Endothelial cell of umbilical vein (primary cell): ENCODE results near the gene RAB25.

ENCODE experiments used
- CTCF ChIP-seq, 2 donors: IDR thresholded peaks; 1 replicate in 1 of 2; 2 replicates in 1 of 2; pipeline ENCODE4 v1.5.1; 2011; ENCODE audit warnings: low read length in 2 of 2, mild to moderate bottlenecking in 2 of 2, moderate library complexity in 2 of 2, control low read depth in 1 of 2, inconsistent platforms in 1 of 2, low read depth in 1 of 2; ENCODE audit not compliant: insufficient read depth in 1 of 2; ENCODE audit errors: extremely low read depth in 1 of 2
- EZH2 ChIP-seq: IDR thresholded peaks from 2 replicates; pipeline ENCODE4 v1.6.1; 2012; ENCODE audit warnings: borderline replicate concordance, low read depth, mild to moderate bottlenecking, moderate library complexity, low read length, inconsistent platforms; ENCODE audit not compliant: severe bottlenecking
- JUN ChIP-seq: IDR thresholded peaks from 2 replicates; pipeline ENCODE4 v1.6.1; 2011; ENCODE audit warnings: borderline replicate concordance, low read depth; ENCODE audit not compliant: insufficient read length, insufficient read depth
- MAX ChIP-seq: IDR thresholded peaks from 2 replicates; pipeline ENCODE4 v1.6.1; 2011; ENCODE audit not compliant: insufficient read depth, insufficient read length
- MYC ChIP-seq: IDR thresholded peaks from one replicate; pipeline ENCODE4 v1.6.1; 2011; ENCODE audit warnings: mild to moderate bottlenecking, low read depth, low read length
- POLR2A ChIP-seq: IDR thresholded peaks from 2 replicates; pipeline ENCODE4 v1.6.1; 2012; ENCODE audit warnings: low read depth, mild to moderate bottlenecking, control low read depth, low read length
- POLR2AphosphoS5 ChIP-seq: IDR thresholded peaks from 2 replicates; pipeline ENCODE4 v1.6.1; 2012; ENCODE audit warnings: low read depth, mild to moderate bottlenecking, control low read depth, low read length, moderate library complexity; ENCODE audit not compliant: insufficient read depth

- no peak for TF ChIP-seq CTCF (IDR thresholded peaks at IDR 0.05; ENCODE audit: extremely low read depth in 1 of 2, insufficient read depth in 1 of 2, low read depth in 1 of 2, low read length in 2 of 2)
- TF ChIP-seq POLR2A = no peak
- no peak for TF ChIP-seq MAX
- no peak for TF ChIP-seq EZH2
- TF ChIP-seq JUN = no peak
- TF ChIP-seq POLR2AphosphoS5 = no peak
- no peak for TF ChIP-seq MYC
Measured at GRCh38 chr1:156081917-156082308, 21.0 kb downstream of the RAB25 start.
